Hippocampal formation (tissue), 2 donors: Measurements from ENCODE around the gene KIF1A.

Experiments
- DNase-seq, 2 donors: peaks; one replicate each; lab custom pipeline; 2025; lab: John Stamatoyannopoulos, UW

The KIF1A gene

GRCh38 chr2:240719676-240720545, 100.1 kb downstream of the KIF1A start:
- no peak for DNase-seq

GRCh38 chr2:240718896-240719490, 101.0 kb downstream of the KIF1A start:
- DNase-seq, result no peak

GRCh38 chr2:240717681-240718581, 102.1 kb downstream of the KIF1A start:
- DNase-seq, result no peak

- DNase-seq, result no peak
Observed at GRCh38 chr2:240717181-240717641, 102.8 kb downstream of the KIF1A start.

GRCh38 chr2:240716130-240716798, 103.8 kb downstream of the KIF1A start:
- DNase-seq, result no peak

GRCh38 chr2:240714747-240715725, 105.0 kb downstream of the KIF1A start:
- no peak for DNase-seq

GRCh38 chr2:240713928-240714746, 105.9 kb downstream of the KIF1A start:
- DNase-seq, result no peak

- DNase-seq, result no peak
Observed at GRCh38 chr2:240713071-240713927, 106.7 kb downstream of the KIF1A start.

GRCh38 chr2:240712121-240712520, 107.9 kb downstream of the KIF1A start:
- no peak for DNase-seq

GRCh38 chr2:240711701-240712100, 108.3 kb downstream of the KIF1A start:
- no peak for DNase-seq

- DNase-seq, result no peak
Observed at GRCh38 chr2:240711296-240711695, 108.7 kb downstream of the KIF1A start.

- DNase-seq, result no peak
Observed at GRCh38 chr2:240708457-240708856, 111.6 kb downstream of the KIF1A start.

GRCh38 chr2:240707821-240708220, 112.2 kb downstream of the KIF1A start:
- DNase-seq, result no peak

- no peak for DNase-seq
Observed at GRCh38 chr2:240707043-240707756, 112.8 kb downstream of the KIF1A start.

GRCh38 chr2:240705204-240705791, 114.7 kb downstream of the KIF1A start:
- no peak for DNase-seq

- no peak for DNase-seq
Observed at GRCh38 chr2:240704651-240705050, 115.4 kb downstream of the KIF1A start.
